CD4-positive, alpha-beta memory T cell (primary cell): ENCODE measurements around the gene SLC6A19. TPM values are rescaled to one million over a fixed set of nuclear protein-coding genes. Genes with fewer than 3 reads are reported as not detected.

Experiments
- CTCF ChIA-PET: fragments of 350-600 bp; sonication (Branson Sonifier 250); formaldehyde crosslinking; loops from one replicate; lab custom pipeline; 2021; ENCODE audit warnings: inconsistent platforms; ENCODE audit not compliant: partially characterized antibody; lab: Charles Lee
- POLR2A ChIA-PET: fragments of 350-600 bp; sonication (Branson Sonifier 250); formaldehyde crosslinking; loops from one replicate; lab custom pipeline; 2021; ENCODE audit not compliant: partially characterized antibody; lab: Charles Lee
- DNase-seq, 5 donors: peaks; one replicate each; pipeline versions ENCODE4 v3.0.0 to v3.0.0-alpha.2; 2020 to 2022; ENCODE audit warnings: mixed read lengths in 1 of 5
- H3K27ac ChIP-seq: one replicate; pipeline ENCODE4 v1.7.0; 2013; ENCODE audit warnings: low read depth, low read length
- H3K27me3 ChIP-seq: 2 replicates; pipeline ENCODE4 v1.7.0; 2013; ENCODE audit warnings: mild to moderate bottlenecking, low read length, moderate library complexity; ENCODE audit not compliant: insufficient read depth
- H3K36me3 ChIP-seq: 2 replicates; pipeline ENCODE4 v1.7.0; 2013; ENCODE audit warnings: mild to moderate bottlenecking, low read length, moderate library complexity; ENCODE audit not compliant: insufficient read depth
- H3K4me1 ChIP-seq: 2 replicates; pipeline ENCODE4 v1.7.0; 2013; ENCODE audit warnings: mild to moderate bottlenecking, low read length, moderate library complexity; ENCODE audit not compliant: insufficient read depth
- H3K4me3 ChIP-seq, 2 donors: one replicate each; pipeline ENCODE4 v1.7.0; 2013; ENCODE audit warnings: low read length in 2 of 2, mild to moderate bottlenecking in 1 of 2
- H3K9me3 ChIP-seq, 2 donors: one replicate each; pipeline ENCODE4 v1.7.0; 2013; ENCODE audit warnings: low read length in 2 of 2, control low read depth in 1 of 2; ENCODE audit not compliant: control insufficient read depth in 1 of 2
- H3K27ac Mint-ChIP-seq, 7 donors: one replicate each; pipeline ENCODE4 v1.8.0; 2020 to 2021; ENCODE audit warnings: mixed read lengths in 7 of 7, mild to moderate bottlenecking in 6 of 7, inconsistent platforms in 3 of 7, moderate library complexity in 3 of 7
- H3K27me3 Mint-ChIP-seq, 2 donors: one replicate each; pipeline ENCODE4 v1.8.0; 2020 to 2021; ENCODE audit warnings: mixed read lengths in 2 of 2
- H3K36me3 Mint-ChIP-seq, 2 donors: one replicate each; pipeline ENCODE4 v1.8.0; 2020 to 2021; ENCODE audit warnings: mixed read lengths in 2 of 2, inconsistent platforms in 1 of 2, mild to moderate bottlenecking in 1 of 2
- H3K4me1 Mint-ChIP-seq, 4 donors: one replicate each; pipeline ENCODE4 v1.8.0; 2020 to 2021; ENCODE audit warnings: mixed read lengths in 4 of 4, mild to moderate bottlenecking in 1 of 4
- H3K4me3 Mint-ChIP-seq, 8 donors: one replicate each; pipeline ENCODE4 v1.8.0; 2020 to 2021; ENCODE audit warnings: mixed read lengths in 8 of 8, mild to moderate bottlenecking in 7 of 8, moderate library complexity in 6 of 8, inconsistent platforms in 3 of 8
- H3K9me3 Mint-ChIP-seq, 8 donors: one replicate each; pipeline ENCODE4 v1.8.0; 2020 to 2021; ENCODE audit warnings: mixed read lengths in 8 of 8, mild to moderate bottlenecking in 5 of 8, inconsistent platforms in 3 of 8, moderate library complexity in 1 of 8
- intact Hi-C: fragments of 100-400 bp; cut with micrococcal nuclease; formaldehyde crosslinking; loops from one replicate; pipeline ENCODE4 v1.15.1; 2023
- polyA plus RNA-seq, 2 donors: library from polyadenylated mRNA; unstranded; fragments of 300-500 nt; fragmentation: Illumina TruSeq; gene quantifications; one replicate each; pipeline ENCODE4 v1.2.3, GENCODE V29; 2021
- total RNA-seq, 2 experiments: library from RNA; stranded (reverse); gene quantifications; one replicate each; pipeline ENCODE4 v1.2.3, GENCODE V29; 2021

SLC6A19 gene
- total RNA-seq (not detected), polyA plus RNA-seq (not detected)

- peaks cover under 1 to 2% of the 10 kb centered on the region in 2 donors for H3K27me3 Mint-ChIP-seq
- Histone ChIP-seq H3K27me3 (no peaks in the 10 kb centered on the region), H3K4me1 (no peaks in the 10 kb centered on the region), H3K9me3 (no peaks in the 10 kb centered on the region), H3K36me3 (no peaks in the 10 kb centered on the region), H3K27ac (no peak within 1 kb of the TSS), H3K4me3 (no peak within 1 kb of the TSS)
- H3K4me1 Mint-ChIP-seq: no peaks in the 10 kb centered on the region
- intact Hi-C loops: no loop called here
- ChIA-PET CTCF (no interaction called here), POLR2A (no interaction called here)
- no peak within 1 kb of the TSS for H3K4me3 Mint-ChIP-seq
- no peaks in the 10 kb centered on the region for H3K9me3 Mint-ChIP-seq
- no peak within 1 kb of the TSS for H3K27ac Mint-ChIP-seq
- H3K36me3 Mint-ChIP-seq: no peaks in the 10 kb centered on the region
- DNase-seq: peak in 1 of 5 donors; percentile 11
Observed at GRCh38 chr5:1201327-1202025, at the start of gene SLC6A19. Gene SLC6A19, plus strand, starts transcription at chr5:1201595. Its CDS starts 56 bp downstream, at chr5:1201651.

DNA sequence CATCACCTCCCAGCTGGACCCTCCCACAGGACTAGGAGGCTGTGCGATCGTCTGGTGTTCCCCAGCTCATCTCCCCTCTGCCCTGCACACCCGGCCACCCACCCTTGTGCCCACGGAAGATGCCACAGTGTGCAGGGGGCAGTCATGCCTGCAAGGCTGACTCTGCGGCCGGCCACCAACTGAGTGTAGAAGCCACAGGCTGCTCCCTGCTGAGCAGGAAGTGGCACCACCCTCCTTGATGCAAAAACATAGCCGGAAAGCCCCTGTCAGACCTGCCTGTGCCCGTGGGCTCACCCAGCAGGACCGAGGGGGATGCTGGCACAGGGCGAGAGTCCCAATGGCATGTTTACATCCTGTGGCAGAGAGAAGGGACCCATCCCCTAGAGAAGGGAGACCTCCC is 49.2 kb upstream of the SLC6A19 start:
- peaks cover 18% of the 10 kb centered on the region for H3K27me3 ChIP-seq
- H3K4me3 Mint-ChIP-seq: no peak overlapping the region
- CTCF ChIA-PET: no interaction called here
- DNase-seq: no peak
- intact Hi-C loops: no loop called here
- no peak overlapping the region for H3K4me3 ChIP-seq
- H3K27me3 Mint-ChIP-seq: peaks cover 19 to 23% of the 10 kb centered on the region in 2 donors
- peaks cover 0 to 3% (median under 1%) of the 10 kb centered on the region in 8 donors for H3K9me3 Mint-ChIP-seq
- POLR2A ChIA-PET: no interaction called here
- peak overlapping the region in 2 of 7 donors; percentile 6 to 52 for H3K27ac Mint-ChIP-seq
- no peaks in the 10 kb centered on the region for H3K9me3 ChIP-seq
- H3K36me3 ChIP-seq: no peaks in the 10 kb centered on the region
- no peak overlapping the region for H3K27ac ChIP-seq
- H3K36me3 Mint-ChIP-seq: no peaks in the 10 kb centered on the region
- H3K4me1 Mint-ChIP-seq: peaks cover 0 to 6% (median 2%) of the 10 kb centered on the region in 4 donors
- H3K4me1 ChIP-seq: peaks cover 7% of the 10 kb centered on the region

DNA sequence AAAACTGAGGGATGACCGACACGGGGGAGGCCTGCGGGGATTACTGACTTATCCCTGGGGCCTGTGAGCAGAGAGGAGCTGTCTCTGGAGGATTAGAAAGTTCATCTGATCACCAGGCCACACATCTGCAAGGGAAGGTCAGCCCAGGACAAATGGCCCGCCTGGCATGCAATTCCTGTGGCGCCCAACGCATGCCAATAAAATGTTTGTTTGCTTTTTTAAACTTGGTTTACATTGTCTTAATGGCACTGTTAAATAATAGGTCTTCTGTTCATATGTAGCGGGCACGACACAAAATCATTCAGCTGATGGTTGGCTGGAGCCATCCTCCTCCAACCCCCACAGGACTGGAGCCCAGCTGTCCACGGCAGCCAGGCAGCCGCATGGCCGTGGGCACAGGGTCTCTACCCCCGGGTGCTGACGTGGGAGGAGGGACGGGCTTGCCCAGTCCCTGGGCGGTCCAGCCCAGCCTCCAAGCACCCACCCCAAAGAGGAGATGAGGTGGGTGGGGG is 48.6 kb upstream of the SLC6A19 start:
- Mint-ChIP-seq H3K27ac (no peak overlapping the region), H3K27me3 (peaks cover 26 to 28% of the 10 kb centered on the region in 2 donors), H3K4me1 (peaks cover 0 to 12% (median 2%) of the 10 kb centered on the region in 4 donors), H3K9me3 (peaks cover 0 to 8% (median 5%) of the 10 kb centered on the region in 8 donors), H3K4me3 (no peak overlapping the region), H3K36me3 (no peaks in the 10 kb centered on the region)
- DNase-seq: no peak
- Histone ChIP-seq H3K9me3 (no peaks in the 10 kb centered on the region), H3K27ac (no peak overlapping the region), H3K27me3 (peaks cover 18% of the 10 kb centered on the region), H3K4me1 (peaks cover 7% of the 10 kb centered on the region), H3K36me3 (no peaks in the 10 kb centered on the region), H3K4me3 (no peak overlapping the region)
- intact Hi-C loops: no loop called here
- ChIA-PET CTCF (no interaction called here), POLR2A (no interaction called here)

DNA sequence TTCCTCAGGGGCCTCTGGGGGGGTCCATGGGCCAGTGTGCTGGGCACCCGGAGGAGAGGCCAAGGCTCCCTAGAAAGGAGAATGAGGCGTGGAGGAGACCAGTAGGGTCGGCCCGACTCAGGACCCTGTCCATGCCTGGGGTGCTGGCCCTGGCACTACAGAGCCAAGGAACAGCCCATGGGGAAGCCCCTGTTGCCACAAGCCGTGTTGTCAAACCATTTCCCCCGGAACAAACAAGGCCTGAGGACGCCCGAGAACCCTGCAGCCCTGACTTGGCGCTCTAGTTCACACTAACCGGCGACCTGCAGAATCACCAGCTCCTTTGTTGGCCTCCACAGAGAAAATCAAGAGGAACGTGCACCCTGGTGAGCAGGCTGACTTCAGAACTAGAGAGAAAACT is 48.0 kb upstream of the SLC6A19 start:
- POLR2A ChIA-PET: no interaction called here
- Histone ChIP-seq H3K9me3 (no peaks in the 10 kb centered on the region), H3K27me3 (peaks cover 18% of the 10 kb centered on the region), H3K36me3 (no peaks in the 10 kb centered on the region), H3K4me3 (no peak overlapping the region), H3K27ac (no peak overlapping the region), H3K4me1 (peaks cover 7% of the 10 kb centered on the region)
- Mint-ChIP-seq H3K27ac (no peak overlapping the region), H3K27me3 (peaks cover 29% of the 10 kb centered on the region in 2 donors), H3K4me1 (peaks cover 0 to 12% (median 2%) of the 10 kb centered on the region in 4 donors), H3K9me3 (peaks cover 0 to 9% (median 5%) of the 10 kb centered on the region in 8 donors), H3K36me3 (no peaks in the 10 kb centered on the region), H3K4me3 (peak overlapping the region in 1 of 8 donors; percentile 37)
- intact Hi-C loops: no loop called here
- DNase-seq: no peak
- CTCF ChIA-PET: no interaction called here

DNA sequence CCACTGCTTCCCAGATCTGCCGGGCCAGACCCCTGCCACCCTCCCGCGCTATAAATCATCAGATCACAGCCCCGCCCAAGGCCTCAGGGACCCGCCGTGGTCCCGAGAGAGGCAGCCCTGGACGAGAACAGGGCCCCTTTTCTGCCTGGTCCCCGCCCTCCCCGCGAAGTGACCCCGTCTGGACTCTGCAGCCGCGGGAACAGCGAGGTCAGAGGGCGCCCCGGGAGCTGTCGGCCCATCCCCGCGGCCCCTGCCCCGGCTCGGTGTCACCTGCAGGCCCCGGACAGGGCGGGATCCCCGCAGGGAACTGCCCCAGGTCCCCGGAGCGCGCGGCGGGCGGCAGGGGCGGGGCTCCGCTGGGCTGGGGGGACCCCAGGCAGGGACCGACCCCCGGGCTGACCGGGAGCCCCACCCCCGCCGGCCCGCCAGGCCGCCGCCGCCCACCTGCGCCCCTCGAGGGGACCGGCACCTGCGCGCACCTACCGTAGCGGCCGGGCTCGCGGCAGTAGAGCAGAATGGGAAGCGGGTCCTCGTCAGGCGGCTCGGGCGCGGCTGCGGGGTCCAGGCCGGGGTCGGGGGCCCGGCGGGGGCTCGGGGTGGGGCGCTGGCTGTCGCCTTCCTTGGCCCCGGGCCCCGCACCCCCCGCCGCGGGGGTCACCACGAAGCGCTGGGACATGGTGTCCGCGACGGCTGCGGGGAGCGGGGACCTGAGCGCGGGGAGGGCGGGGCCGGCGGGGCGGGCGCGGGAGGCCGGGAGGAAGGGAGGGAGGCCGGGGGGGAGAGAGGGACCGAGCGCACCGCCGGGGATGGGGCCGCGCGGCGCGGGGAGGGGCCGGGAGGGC is 46.0 kb upstream of the SLC6A19 start:
- Histone ChIP-seq H3K4me1 (peaks cover 7% of the 10 kb centered on the region), H3K27me3 (peaks cover 18% of the 10 kb centered on the region), H3K4me3 (no peak overlapping the region), H3K27ac (no peak overlapping the region), H3K36me3 (no peaks in the 10 kb centered on the region), H3K9me3 (no peaks in the 10 kb centered on the region)
- Mint-ChIP-seq H3K27me3 (peaks cover 34 to 37% of the 10 kb centered on the region in 2 donors), H3K36me3 (peaks cover 0 to 4% of the 10 kb centered on the region in 2 donors), H3K27ac (no peak overlapping the region), H3K9me3 (peaks cover 0 to 9% (median 5%) of the 10 kb centered on the region in 8 donors), H3K4me3 (peak overlapping the region in 1 of 8 donors; percentile 31), H3K4me1 (peaks cover 0 to 12% (median 2%) of the 10 kb centered on the region in 4 donors)
- no peak for DNase-seq
- POLR2A ChIA-PET: no interaction called here
- intact Hi-C loops: no loop called here
- CTCF ChIA-PET: no interaction called here

- peaks cover 7% of the 10 kb centered on the region for H3K4me1 ChIP-seq
- POLR2A ChIA-PET: no interaction called here
- Mint-ChIP-seq H3K4me3 (peak overlapping the region in 2 of 8 donors; percentile 17 to 35), H3K9me3 (peaks cover 0 to 9% (median 5%) of the 10 kb centered on the region in 8 donors), H3K27ac (no peak overlapping the region), H3K36me3 (peaks cover 0 to 4% of the 10 kb centered on the region in 2 donors), H3K27me3 (peaks cover 35 to 37% of the 10 kb centered on the region in 2 donors), H3K4me1 (peaks cover 0 to 12% (median 2%) of the 10 kb centered on the region in 4 donors)
- H3K27ac ChIP-seq: no peak overlapping the region
- H3K27me3 ChIP-seq: peaks cover 18% of the 10 kb centered on the region
- CTCF ChIA-PET: no interaction called here
- DNase-seq: no peak
- H3K36me3 ChIP-seq: no peaks in the 10 kb centered on the region
- H3K4me3 ChIP-seq: no peak overlapping the region
- intact Hi-C loops: no loop called here
- H3K9me3 ChIP-seq: no peaks in the 10 kb centered on the region
Observed at GRCh38 chr5:1156033-1156753, 45.2 kb upstream of the SLC6A19 start.
